Keratinocyte (primary cell): ENCODE results near the gene FDXR.
A peak's percentile ranks its signal among the peaks of the same experiment; 100 is the strongest.

Source experiments
- EZH2 ChIP-seq: IDR thresholded peaks from one replicate; pipeline ENCODE4 v1.6.1; 2012; ENCODE audit warnings: inconsistent platforms, mild to moderate bottlenecking, low read length, moderate library complexity
- TF ChIP-seq, protein P1 (sequence below), 3 experiments: IDR thresholded peaks in 1 of 3; conservative IDR thresholded peaks in 1 of 3; optimal IDR thresholded peaks in 1 of 3; 2 replicates in 2 of 3; 3 replicates in 1 of 3; pipeline versions ENCODE3 to v1.5.1; 2011; ENCODE audit warnings: low read length in 3 of 3, mild to moderate bottlenecking in 3 of 3, moderate library complexity in 2 of 3, control low read depth in 1 of 3, inconsistent platforms in 1 of 3; ENCODE audit not compliant: insufficient read depth in 2 of 3; ENCODE audit errors: extremely low read depth in 1 of 3

- TF ChIP-seq EZH2, result peak; percentile 27
- TF ChIP-seq, protein P1, sequence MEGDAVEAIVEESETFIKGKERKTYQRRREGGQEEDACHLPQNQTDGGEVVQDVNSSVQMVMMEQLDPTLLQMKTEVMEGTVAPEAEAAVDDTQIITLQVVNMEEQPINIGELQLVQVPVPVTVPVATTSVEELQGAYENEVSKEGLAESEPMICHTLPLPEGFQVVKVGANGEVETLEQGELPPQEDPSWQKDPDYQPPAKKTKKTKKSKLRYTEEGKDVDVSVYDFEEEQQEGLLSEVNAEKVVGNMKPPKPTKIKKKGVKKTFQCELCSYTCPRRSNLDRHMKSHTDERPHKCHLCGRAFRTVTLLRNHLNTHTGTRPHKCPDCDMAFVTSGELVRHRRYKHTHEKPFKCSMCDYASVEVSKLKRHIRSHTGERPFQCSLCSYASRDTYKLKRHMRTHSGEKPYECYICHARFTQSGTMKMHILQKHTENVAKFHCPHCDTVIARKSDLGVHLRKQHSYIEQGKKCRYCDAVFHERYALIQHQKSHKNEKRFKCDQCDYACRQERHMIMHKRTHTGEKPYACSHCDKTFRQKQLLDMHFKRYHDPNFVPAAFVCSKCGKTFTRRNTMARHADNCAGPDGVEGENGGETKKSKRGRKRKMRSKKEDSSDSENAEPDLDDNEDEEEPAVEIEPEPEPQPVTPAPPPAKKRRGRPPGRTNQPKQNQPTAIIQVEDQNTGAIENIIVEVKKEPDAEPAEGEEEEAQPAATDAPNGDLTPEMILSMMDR (optimal IDR thresholded peaks at IDR 0.05 in 1 of 3, IDR thresholded peaks at IDR 0.05 in 1 of 3, conservative IDR thresholded peaks at IDR 0.05 in 1 of 3; ENCODE audit: extremely low read depth in 1 of 3, insufficient read depth in 2 of 3, low read length in 3 of 3), result no peak
Measured at GRCh38 chr17:74852237-74853047, 20.4 kb downstream of the FDXR start.
